Measurements from ENCODE around the gene CEP131. TPM values are rescaled to one million over a fixed set of nuclear protein-coding genes. Genes with fewer than 3 reads are reported as not detected.

CEP131 gene
- total RNA-seq, 1 donor from 2014 or later: 28.7 TPM

GRCh38 chr17:81207610-81208581, 14.9 kb downstream of the CEP131 start:
- DNase-seq (ENCODE audit: low read depth): no peak
- no peak for TF ChIP-seq CTCF (conservative IDR thresholded peaks at IDR 0.05; ENCODE audit: low read depth, low read length)
- no peak overlapping the region for H3K4me3 ChIP-seq (ENCODE audit: low read depth, low read length)

- no peak for TF ChIP-seq CTCF (conservative IDR thresholded peaks at IDR 0.05; ENCODE audit: low read depth, low read length)
- DNase-seq (ENCODE audit: low read depth): no peak
These were observed 16.1 kb downstream of the CEP131 start for GRCh38 chr17:81206657-81207056.

GRCh38 chr17:81206166-81206565, 16.6 kb downstream of the CEP131 start:
- no peak for TF ChIP-seq CTCF (conservative IDR thresholded peaks at IDR 0.05; ENCODE audit: low read depth, low read length)
- H3K4me3 ChIP-seq (ENCODE audit: low read depth, low read length): no peak overlapping the region
- no peak for DNase-seq (ENCODE audit: low read depth)

More at GRCh38 chr17:81206657-81207056, 16.1 kb downstream of the CEP131 start:
- no peak overlapping the region for H3K4me3 ChIP-seq (ENCODE audit: low read depth, low read length)

GRCh38 chr17:81204578-81204977, 18.2 kb downstream of the CEP131 start:
- no peak for DNase-seq (ENCODE audit: low read depth)
- no peak for TF ChIP-seq CTCF (conservative IDR thresholded peaks at IDR 0.05; ENCODE audit: low read depth, low read length)
- H3K4me3 ChIP-seq (ENCODE audit: low read depth, low read length): no peak overlapping the region

GRCh38 chr17:81203136-81203535, 19.6 kb downstream of the CEP131 start:
- TF ChIP-seq CTCF (conservative IDR thresholded peaks at IDR 0.05; ENCODE audit: low read depth, low read length): no peak
- no peak for DNase-seq (ENCODE audit: low read depth)
- H3K4me3 ChIP-seq (ENCODE audit: low read depth, low read length): no peak overlapping the region

- H3K4me3 ChIP-seq (ENCODE audit: low read depth, low read length): no peak overlapping the region
- DNase-seq (ENCODE audit: low read depth): no peak
- TF ChIP-seq CTCF (conservative IDR thresholded peaks at IDR 0.05; ENCODE audit: low read depth, low read length): no peak
These were observed 20.4 kb downstream of the CEP131 start for GRCh38 chr17:81202318-81202717.

All from epithelial cell of proximal tubule (primary cell).